ENCODE results near the gene SLC22A3.
"Not testable (repeated sequence)": the region's sequence is repeated elsewhere in the genome, so short reads cannot be mapped to it uniquely, and the experiment has no call there.

The SLC22A3 gene

DNA sequence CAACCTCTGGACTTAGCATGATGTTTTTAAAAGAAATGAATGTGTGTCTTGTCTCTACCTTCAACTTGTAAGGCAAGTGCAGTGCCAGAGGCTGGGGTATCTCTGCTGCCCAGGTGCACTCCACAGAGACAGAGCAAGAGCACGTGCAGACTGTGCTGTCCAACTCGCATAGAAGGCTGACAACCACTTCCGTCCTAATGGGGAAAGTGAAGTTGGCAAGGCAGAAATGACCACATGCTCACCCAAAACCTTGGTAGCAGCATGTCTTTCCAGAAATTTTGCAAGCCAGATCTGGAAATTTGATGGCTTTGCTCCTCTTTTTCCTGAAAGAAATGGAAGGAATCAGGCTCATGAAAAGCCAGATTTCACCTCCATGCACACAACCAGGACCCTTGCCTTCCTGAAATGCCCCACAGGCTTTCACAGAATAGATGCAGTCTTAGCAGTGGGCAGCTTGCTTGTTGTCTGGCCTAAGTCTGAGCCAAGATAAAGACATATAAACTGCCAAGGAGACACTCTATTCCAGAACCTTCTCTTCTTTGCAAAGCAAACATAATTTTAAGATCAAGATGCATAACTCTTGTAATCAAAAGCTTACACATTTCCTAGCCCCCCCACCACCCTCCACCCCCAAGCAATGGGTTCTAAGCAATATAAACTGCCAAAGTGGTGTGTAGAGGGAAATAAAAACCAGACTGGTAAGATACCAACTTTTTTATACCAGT lies 26.8 kb downstream of the SLC22A3 start:
- DNase-seq (ENCODE audit: low spot score) = no peak

DNA sequence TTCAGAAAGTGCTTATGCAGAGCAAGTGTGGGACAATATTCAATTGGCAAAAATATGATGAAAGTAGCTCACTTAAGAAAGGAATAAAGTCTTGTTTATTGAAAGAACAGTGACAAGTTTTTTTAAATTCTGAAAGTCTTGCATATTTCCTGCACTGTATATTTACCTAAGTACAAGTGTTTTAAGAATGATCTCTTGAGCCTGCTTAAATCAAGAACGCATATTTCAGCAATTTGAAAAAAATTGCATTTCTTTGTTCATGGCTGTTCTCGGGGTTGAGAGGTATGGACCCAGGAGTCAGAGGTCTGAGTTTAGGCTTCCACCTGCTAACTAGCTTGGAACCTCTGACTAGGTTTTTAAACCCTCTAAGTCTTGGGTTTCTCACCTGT lies 27.4 kb downstream of the SLC22A3 start:
- DNase-seq (ENCODE audit: low spot score) = no peak

DNA sequence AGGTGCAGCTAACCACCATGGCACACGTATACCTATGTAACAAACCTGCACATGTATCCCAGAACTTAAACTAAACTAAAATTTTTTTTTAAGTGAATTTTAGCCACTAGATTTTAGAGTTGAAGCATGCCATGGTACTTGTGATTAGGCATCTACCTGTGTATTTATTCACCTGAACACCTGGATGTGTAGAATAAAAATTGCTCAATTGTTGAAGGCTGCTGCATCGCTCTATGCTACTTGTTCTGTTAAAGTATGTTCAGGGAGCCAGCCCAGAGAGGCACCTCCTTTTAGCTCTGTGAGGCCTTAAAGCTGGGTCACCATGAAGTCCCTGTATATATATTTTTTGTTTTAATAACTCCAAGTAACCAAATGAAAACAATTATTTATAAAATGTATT lies 28.3 kb downstream of the SLC22A3 start:
- no peak for DNase-seq (ENCODE audit: low spot score)

DNA sequence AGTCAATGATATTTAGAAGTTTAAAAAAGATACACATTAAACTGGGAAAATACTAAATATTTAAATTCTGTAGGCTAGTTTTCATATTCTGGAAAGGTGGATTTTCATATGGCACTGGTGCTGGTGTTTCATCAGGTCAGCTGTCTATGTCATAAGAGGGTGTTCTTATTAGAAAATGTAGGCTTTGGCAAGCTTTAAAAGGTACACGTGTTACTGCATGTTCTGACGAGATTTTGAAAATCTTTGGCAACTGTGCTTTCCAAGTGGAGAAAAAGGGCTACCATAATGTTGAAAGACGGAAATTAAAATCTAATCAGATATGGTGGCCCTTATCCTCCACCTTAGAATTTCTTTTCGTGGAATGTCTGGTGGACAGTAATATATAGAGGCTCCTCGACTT lies 30.0 kb downstream of the SLC22A3 start:
- DNase-seq (ENCODE audit: low spot score) = no peak

DNA sequence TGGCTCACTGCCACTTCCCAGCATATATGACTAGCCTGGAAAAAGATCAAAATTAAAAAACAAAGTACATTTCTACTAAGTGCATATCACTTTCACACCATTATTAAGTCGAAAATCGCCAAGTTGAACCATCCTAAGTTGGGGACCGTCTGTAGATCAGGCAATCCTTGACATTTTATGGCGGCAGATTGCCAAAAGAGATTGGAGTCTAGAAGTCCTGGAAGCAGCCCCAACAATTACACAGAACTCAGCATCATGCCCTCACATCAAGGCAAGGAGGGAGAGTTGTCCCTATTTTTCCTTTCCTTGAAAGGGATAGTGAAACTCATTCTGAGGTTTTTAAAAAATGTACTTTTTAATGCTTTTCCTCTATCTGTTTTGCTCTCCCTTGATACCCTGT lies 30.7 kb downstream of the SLC22A3 start:
- DNase-seq (ENCODE audit: low spot score) = no peak

DNA sequence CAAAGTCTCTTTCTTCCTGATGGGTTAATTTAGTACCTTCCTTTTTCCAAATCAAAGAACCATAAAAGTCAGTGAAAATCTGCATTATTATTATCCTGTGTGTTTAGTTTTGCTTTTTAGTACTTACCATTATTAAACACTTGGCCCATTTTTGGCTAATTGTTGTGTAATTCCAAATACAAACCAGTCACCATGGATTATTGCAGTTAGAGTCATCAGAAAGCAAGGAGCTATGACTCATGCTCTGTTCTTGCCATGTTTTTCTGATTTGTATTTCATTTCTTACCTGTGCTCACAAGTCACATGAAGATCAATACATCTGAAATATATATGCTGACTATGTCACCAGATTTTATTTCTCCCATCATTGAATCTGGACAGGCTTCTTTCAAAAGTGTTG lies 31.3 kb downstream of the SLC22A3 start:
- DNase-seq (ENCODE audit: low spot score) = no peak

DNA sequence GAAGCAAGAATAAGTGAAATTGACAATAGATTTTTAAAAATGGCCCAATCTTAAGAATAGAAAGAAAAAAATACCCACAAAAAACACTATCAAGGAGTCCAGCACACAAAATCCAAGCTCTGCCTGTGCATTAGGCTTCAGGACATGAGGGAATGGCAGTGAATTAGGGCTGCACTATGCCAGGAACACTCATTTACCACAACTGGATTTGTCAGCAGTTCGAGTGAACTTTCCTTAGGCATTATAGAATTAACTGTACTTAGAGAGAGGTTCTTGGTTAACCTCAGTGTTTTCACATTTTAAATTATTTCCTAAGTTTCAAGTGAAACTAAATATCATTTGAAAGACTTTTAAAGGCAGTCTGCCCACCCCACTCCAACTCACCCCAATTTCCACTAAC lies 34.8 kb downstream of the SLC22A3 start:
- DNase-seq (ENCODE audit: low spot score) = no peak

DNA sequence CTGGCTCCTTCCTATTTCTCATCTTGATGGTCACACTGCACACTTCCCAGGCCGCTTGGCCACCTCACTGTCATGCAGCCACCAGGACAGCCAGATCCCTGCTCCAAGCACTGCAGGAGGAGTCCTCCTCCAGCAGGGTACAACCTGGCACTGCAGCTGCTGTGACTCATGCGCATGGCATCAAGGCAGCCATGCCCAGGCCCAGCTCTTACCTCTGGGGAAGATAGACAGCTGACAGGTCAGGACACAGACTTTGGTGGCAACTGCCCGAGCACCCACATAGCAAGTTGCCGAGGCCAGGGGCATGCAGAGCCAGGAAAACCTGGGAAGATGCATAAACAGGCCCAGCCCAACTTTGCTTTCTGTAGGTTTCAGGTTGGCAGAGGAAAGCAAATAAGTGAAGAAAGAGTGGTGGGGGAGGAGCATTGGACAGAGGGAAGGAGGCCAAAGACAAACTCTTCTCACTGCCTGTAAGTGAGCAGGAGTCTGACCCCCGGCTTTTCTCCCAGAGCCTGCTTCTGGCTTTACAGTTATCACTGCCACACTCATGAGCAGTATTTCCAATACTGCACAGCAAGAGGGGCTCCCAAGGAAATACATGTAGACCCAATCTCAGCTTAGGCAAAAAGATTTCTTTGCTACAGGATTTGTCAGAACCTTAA lies 38.8 kb downstream of the SLC22A3 start:
- peak; percentile 26 for DNase-seq (ENCODE audit: low spot score)

DNA sequence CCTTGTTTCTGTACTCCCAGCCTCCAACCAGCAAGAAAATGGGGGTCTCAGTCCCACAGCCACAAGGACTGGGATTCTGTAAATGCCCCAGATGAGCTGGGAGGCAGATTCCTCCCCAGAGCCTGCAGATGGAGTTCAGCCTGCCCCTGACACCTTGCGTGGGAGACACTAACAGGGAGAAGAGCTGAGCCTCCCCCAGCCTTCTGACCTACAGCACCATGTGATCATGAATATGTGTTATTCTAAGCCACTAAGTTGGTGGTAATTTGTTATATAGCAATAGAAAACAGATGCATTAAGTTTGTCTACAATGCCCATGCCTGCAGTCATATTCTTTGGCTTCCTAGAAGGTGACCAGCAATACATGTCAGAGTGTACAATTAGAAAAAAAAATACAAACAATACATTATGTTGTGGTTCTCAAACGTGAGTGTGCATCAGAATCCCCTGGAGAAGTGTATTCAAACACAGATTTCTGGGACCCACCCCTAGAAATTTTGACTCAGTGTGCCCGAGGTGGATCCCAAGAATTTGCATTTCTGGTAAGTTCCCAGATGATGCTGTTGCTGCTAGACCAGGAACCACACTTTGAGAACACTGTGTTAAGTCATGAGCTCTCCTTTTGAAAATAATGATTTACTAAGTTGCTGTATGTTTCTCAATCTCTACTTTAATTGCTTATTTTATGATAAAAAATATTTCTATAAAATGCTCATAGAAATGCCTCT lies 39.9 kb downstream of the SLC22A3 start:
- DNase-seq (ENCODE audit: low spot score) = no peak

DNA sequence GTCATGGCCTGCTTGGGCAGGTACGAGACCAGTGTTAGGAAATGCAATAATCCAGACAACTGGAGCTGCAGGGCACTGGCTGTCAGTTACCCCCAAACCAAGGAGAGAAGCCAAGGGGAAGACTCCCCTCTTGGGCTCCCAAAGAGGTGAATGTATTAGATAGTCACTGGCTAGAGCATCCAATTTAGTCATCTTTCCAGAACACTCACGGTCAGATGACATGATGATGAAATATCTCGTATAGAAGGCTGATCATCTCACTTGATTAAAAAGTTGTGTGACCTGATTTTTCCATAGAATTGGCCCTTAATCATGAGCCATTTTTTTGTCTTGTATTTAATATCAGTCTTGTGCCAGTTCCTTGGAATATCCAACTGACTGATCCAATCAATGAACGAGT lies 40.7 kb downstream of the SLC22A3 start:
- no peak for DNase-seq (ENCODE audit: low spot score)

DNA sequence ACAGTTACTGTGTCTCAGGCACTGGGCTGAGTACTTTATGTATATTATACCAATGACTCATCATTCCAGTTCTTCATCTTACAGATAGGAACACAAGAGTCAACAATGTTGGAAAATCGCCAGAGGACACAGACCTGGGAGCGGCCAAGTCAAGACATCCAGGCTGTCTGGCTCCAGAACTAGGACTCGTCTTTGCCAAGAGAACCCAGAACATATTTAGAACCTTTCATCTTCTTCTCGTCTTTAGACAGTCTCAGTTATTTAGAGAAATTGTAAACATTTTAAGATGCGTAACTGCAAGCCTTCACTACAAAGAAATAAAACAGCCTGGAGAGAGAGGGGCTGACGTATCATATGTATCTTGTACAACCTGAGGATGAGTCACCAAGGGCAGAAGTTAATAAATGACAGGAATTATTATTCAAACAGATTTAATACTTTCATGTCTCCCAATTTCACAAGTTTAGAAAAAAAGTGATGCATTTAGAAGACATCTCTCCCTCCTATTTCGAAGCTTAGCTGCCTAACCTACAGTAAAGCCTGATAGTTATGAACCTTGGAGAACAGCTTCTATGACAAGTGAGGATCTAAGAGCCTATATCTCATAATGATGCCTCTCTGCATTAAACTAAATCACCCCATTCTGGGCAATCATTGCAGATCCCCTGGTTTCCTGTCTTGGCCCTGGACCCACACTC lies 43.4 kb downstream of the SLC22A3 start:
- DNase-seq (ENCODE audit: low spot score) = peak; percentile 73

DNA sequence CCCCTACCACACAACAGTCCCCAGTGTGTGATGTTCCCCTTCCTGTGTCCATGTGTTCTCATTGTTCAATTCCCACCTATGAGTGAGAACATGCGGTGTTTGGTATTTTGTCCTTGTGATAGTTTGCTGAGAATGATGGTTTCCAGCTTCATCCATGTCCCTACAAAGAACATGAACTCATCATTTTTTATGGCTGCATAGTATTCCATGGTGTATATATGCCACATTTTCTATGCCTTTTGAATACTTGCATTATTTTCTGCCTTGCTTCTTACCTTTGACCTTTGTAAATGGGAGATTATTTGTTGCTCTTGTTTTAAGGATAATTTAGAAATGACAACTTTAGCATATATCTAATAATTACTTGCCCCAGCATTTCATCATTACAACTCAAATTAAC lies 45.3 kb downstream of the SLC22A3 start:
- DNase-seq (ENCODE audit: low spot score) = not testable (repeated sequence)

DNA sequence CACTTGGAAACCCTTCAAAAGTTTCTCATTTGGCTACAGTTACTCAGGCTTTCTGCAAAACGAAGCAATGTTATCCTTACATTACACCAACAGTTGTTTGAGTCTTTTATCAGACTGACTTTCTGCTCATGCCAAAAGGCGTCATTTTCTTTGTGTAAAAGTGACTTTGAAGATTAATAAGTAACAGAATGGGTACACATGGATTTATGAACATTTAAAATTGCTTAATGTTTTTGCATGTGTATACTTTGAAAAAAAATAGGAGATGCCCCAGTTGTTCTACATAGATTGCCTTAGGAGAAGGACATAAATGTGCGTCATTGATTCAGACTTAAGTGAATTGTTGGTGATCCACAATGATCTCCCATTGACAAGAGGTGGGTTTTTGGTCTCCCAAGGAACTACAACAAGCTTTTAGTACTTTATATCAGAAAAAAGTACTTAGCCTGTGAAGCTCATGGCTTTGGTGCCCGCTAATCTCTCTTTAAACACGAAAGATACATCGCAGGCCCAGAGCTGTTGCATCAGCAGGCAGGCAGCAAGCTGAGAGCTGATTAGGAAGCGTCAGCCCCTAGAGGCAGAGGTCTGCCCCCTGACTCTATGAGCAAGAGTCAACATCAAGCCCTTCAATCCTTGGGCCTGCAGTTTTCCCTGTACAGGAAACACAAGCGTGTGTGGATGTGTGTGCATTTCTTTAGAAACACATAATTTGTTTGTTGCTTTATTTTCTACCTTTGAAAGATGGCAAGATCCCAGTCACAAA lies 45.9 kb downstream of the SLC22A3 start:
- DNase-seq (ENCODE audit: low spot score) = no peak

DNA sequence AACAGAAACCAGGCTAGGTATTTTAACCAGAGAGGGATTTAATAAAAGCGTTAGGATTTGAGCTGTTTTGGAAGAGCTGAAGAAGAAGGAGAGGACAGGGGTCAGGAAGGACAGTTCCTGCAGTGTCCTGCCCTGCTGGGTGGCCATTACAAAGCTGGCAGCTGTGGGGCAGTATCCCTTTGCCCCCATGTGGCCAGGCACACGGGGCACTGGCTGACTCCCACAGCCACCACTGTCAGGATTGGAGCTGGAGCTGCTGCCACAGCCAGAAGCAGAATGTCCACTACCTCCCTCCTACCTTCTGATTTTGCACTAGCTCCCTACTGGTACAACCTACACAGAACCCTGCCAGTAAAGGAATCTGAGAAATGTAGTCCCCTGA lies 46.5 kb downstream of the SLC22A3 start:
- DNase-seq (ENCODE audit: low spot score) = no peak

DNA sequence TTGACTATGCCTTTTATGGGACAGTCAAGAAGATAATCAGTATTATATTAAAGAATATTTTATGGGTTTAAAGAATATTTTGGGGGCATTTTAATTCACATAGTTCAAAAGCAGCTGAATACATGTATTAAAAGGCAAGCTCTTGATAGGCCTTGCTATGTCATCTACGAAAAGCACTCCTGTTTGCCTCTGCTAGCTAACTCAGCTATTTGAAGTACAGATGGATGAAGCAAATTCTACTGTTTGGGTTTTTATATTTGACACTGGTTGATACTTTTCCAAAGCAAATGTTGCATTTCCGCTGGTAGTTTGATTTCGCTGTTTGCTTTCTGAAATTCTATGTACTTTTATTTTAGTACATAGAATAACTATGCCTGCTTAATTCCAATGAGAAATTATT lies 47.0 kb downstream of the SLC22A3 start:
- no peak for DNase-seq (ENCODE audit: low spot score)

DNA sequence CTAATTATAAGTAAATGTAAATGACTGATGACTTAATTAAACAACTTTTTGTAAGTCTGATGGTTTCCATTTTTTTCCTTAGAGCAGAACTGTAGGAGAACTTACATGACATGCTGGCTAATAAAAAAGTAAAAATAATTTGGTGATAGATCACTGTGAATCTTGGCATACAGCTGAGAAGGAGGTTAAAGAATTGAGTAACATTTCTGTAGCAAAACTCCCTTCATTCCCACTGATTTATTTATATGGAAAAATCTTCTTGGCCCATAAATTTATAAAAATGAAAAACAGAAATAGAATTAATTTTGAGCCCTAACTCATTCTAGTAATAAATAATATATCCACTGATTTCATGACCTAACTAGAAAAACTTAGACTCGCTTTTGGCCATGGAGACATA lies 48.1 kb downstream of the SLC22A3 start:
- no peak for DNase-seq (ENCODE audit: low spot score)

DNA sequence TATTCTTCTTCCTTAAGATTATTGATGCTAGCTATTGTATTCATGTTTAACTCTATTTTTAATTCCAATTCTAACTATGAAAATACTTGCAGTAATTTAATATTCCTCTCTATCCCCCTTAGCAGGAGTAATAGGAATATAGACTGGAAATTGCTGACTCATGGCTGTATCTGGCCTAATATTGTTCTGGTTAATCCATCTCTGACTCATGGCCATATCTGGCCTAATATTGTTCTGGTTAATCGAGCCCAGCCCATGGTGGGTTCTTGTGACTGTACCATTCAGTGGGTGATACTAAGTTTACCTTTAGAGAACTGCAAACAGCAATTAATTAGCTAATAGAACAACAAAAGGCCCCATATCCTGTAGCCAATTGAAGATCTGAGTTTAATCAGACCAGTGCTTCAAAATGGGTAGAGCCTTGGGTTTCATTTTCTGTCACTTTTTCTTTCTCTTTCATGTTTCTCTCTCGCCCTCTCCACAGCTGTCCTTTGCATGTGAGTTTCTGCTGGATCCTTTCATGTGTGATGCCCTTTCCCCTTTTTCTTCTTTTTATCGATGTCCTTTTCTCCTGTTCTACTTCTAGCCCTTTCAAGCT lies 50.6 kb downstream of the SLC22A3 start:
- no peak for DNase-seq (ENCODE audit: low spot score)

DNA sequence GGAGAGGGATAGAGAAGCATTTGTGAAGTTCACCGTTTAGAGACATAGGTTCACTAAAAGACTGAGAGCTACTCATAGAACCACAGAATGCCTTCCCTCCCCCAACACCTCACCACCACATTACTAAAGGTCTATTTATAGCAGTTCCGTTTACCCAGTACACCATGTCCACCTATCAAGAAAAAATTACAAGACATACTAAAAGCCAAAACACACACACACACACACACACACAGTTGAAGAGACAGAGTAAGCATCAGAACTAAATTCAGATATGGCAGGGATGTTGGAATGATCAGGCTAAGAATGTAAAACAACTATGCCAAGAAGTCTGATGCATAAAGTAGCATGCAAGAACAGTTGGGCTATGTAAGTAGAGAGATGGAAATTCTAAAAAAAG lies 52.3 kb downstream of the SLC22A3 start:
- DNase-seq (ENCODE audit: low spot score) = no peak

DNA sequence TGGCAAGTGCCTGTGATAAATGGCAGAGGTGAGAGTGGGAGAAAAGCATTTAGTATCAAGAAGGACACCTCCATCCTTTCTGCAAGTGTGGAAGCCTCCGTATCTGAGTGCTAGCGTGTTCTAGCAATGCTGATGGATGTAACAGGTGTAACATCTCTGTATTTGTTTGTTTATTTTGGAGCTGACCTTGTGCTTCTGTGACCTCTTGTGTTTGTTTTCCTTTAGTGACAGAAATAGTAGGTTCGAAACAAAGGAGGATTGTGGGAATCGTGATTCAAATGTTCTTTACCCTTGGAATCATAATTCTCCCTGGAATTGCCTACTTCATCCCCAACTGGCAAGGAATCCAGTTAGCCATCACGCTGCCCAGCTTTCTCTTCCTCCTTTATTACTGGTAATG lies 60.4 kb downstream of the SLC22A3 start:
- DNase-seq (ENCODE audit: low spot score) = no peak

DNA sequence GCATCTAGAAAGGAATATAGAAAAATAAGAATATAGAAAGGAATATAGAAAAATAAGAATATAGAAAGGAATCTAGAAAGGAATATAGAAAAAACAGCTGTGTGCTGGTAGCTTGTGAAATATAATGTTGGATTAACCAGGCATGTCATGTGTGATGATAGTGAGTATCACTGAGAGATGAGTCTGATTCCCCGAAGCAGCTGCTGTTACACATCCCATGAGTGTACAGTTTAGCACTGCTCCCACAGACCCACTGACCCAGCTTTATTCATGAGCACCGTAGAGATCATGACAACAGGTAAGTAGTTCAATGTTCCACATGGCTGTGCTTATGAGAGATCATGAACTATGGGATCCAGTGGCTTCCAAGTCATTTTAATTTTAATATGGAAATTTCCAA lies 64.8 kb downstream of the SLC22A3 start:
- DNase-seq (ENCODE audit: low spot score) = no peak

DNA sequence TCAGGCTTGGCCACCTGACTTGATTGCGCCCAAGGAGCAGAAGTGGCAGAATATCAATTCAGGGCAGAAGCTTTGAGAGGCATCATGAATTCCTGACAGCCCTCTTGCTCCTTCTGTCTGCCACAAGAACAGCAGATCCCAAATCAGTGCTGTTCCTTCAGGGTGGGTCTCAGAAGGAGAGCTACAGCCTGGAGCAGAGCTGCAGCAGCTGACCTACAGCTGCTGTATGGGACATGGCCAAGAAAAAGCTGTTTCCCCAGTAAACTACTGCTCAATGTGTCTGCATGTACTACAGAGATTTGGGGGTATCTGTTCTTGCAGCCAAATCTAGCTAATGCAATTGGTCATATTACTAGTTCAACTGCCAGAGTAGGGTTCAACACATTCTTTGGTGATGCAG lies 69.0 kb downstream of the SLC22A3 start:
- no peak for DNase-seq (ENCODE audit: low spot score)

DNA sequence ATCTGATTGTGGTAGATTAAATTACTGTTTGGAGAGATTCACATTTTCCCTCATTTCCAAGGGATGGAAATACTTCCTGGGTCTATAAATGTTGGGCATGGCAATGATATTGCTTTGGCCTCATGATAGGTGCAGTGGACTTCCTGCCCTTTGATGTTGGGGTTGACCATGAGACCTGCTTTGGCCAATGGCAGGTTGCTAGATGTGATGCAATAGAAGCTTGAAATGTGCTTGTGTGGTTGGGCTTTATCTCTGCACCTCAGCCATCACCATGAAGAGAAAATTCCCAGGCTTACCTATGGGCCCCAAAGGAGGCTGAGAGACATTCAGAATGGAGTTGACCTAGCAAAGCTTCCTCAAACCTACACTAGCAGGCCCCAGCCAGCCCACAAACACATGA lies 69.4 kb downstream of the SLC22A3 start:
- peak; percentile 21 for DNase-seq (ENCODE audit: low spot score)

All from SW480 (cell line).